Hematopoietic multipotent progenitor cell (in vitro differentiated cells): ENCODE results near the gene RERE. TPM values are rescaled to one million over a fixed set of nuclear protein-coding genes. Genes with fewer than 3 reads are reported as not detected.

Source experiments
- DNase-seq, 3 donors: peaks; one replicate each; pipeline ENCODE4 v3.0.0-alpha.2; 2011 to 2015; ENCODE audit warnings: low read depth in 2 of 3, low spot score in 2 of 3
- total RNA-seq: library from RNA; depleted of rRNA; stranded (reverse); fragments of >200 nt; gene quantifications from one replicate; pipeline ENCODE4 v1.2.3, GENCODE V29; 2012

The RERE gene
- total RNA-seq, 1 donor: 61.9 TPM

- no peak for DNase-seq
Measured at GRCh38 chr1:8379513-8380186, 437.8 kb downstream of the RERE start.

- no peak for DNase-seq
Measured at GRCh38 chr1:8378981-8379470, 438.4 kb downstream of the RERE start.

- DNase-seq: no peak
Measured at GRCh38 chr1:8378178-8378577, 439.3 kb downstream of the RERE start.

- no peak for DNase-seq
Measured at GRCh38 chr1:8377271-8377981, 440.0 kb downstream of the RERE start.

- no peak for DNase-seq
Measured at GRCh38 chr1:8376358-8376840, 441.0 kb downstream of the RERE start.

GRCh38 chr1:8374812-8375211 lies 442.6 kb downstream of the RERE start:
- peak in 2 of 3 donors; percentile 36 to 37 for DNase-seq

- DNase-seq: no peak
Measured at GRCh38 chr1:8374356-8374755, 443.1 kb downstream of the RERE start.

- no peak for DNase-seq
Measured at GRCh38 chr1:8373581-8374241, 443.7 kb downstream of the RERE start.

- no peak for DNase-seq
Measured at GRCh38 chr1:8373125-8373524, 444.3 kb downstream of the RERE start.

- DNase-seq: no peak
Measured at GRCh38 chr1:8371372-8371991, 446.0 kb downstream of the RERE start.

GRCh38 chr1:8370905-8371315 lies 446.5 kb downstream of the RERE start:
- DNase-seq: no peak

GRCh38 chr1:8370046-8370881 lies 447.2 kb downstream of the RERE start:
- no peak for DNase-seq

GRCh38 chr1:8368956-8369639 lies 448.3 kb downstream of the RERE start:
- DNase-seq: no peak

GRCh38 chr1:8367571-8368194 lies 449.8 kb downstream of the RERE start:
- no peak for DNase-seq

GRCh38 chr1:8365661-8366362 lies 451.6 kb downstream of the RERE start:
- DNase-seq: no peak

- no peak for DNase-seq
Measured at GRCh38 chr1:8364528-8365442, 452.7 kb downstream of the RERE start.

GRCh38 chr1:8363767-8364301 lies 453.6 kb downstream of the RERE start:
- no peak for DNase-seq
